ENCODE measurements around the gene CPA1.

CPA1 gene

GRCh38 chr7:130387628-130388403 is 7.5 kb downstream of the CPA1 start:
- Histone ChIP-seq H3K9ac (ENCODE audit: low read length) (no peak overlapping the region), H3K4me1 (ENCODE audit: insufficient read depth, low read length, severe bottlenecking) (no peaks in the 10 kb centered on the region), H3K27ac (ENCODE audit: low read depth, low read length, poor library complexity, severe bottlenecking) (no peak overlapping the region), H3K4me3 (ENCODE audit: low read depth, low read length, poor library complexity, severe bottlenecking) (no peak overlapping the region), H3K79me2 (ENCODE audit: insufficient read depth, low read length) (no peaks in the 10 kb centered on the region), H3K9me2 (ENCODE audit: low read depth, low read length) (no peaks in the 10 kb centered on the region), H3K27me3 (ENCODE audit: insufficient read depth, low read length) (no peaks in the 10 kb centered on the region), H3F3A (ENCODE audit: insufficient read depth, low read length) (no peaks in the 10 kb centered on the region), H3K4me2 (ENCODE audit: low read length) (no peak overlapping the region), H3K36me3 (ENCODE audit: insufficient read depth, low read length) (no peaks in the 10 kb centered on the region), H2AFZ (ENCODE audit: low read length) (no peak overlapping the region), H4K20me1 (ENCODE audit: insufficient read depth, low read length) (no peaks in the 10 kb centered on the region), H3K9me3 (ENCODE audit: low read length) (no peaks in the 10 kb centered on the region)
- TF ChIP-seq EZH2 (IDR thresholded peaks at IDR 0.05; ENCODE audit: borderline replicate concordance, low read length), result no peak
- no peak for TF ChIP-seq CTCF (IDR thresholded peaks at IDR 0.05; ENCODE audit: low read length)

DNA sequence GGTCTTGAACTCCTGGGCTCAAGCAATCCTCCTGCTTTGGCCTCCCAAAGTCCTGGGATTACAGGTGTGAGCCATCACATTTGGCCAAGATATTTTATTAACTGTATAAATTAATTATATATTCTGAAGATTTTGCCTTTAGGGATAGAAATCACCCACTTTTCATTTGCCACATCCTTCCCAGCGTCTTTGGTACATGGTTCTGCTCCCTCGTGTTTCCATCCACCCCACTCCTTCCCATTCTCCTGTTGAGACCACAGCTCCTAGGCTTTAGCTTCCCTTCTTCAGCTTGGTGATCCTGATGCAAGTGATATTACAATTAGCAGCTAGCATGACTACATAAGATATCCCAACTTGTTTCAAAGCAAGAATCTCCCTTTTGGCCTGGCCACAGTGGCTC is 8.4 kb downstream of the CPA1 start:
- TF ChIP-seq EZH2 (IDR thresholded peaks at IDR 0.05; ENCODE audit: borderline replicate concordance, low read length) (no peak), CTCF (IDR thresholded peaks at IDR 0.05; ENCODE audit: low read length) (no peak)
- Histone ChIP-seq H3K27me3 (ENCODE audit: insufficient read depth, low read length) (no peaks in the 10 kb centered on the region), H3K4me1 (ENCODE audit: insufficient read depth, low read length, severe bottlenecking) (peaks cover 1% of the 10 kb centered on the region), H3K36me3 (ENCODE audit: insufficient read depth, low read length) (no peaks in the 10 kb centered on the region), H3K4me2 (ENCODE audit: low read length) (no peak overlapping the region), H3F3A (ENCODE audit: insufficient read depth, low read length) (no peaks in the 10 kb centered on the region), H3K9me2 (ENCODE audit: low read depth, low read length) (no peaks in the 10 kb centered on the region), H2AFZ (ENCODE audit: low read length) (no peak overlapping the region), H3K4me3 (ENCODE audit: low read depth, low read length, poor library complexity, severe bottlenecking) (no peak overlapping the region), H3K27ac (ENCODE audit: low read depth, low read length, poor library complexity, severe bottlenecking) (no peak overlapping the region), H3K79me2 (ENCODE audit: insufficient read depth, low read length) (no peaks in the 10 kb centered on the region), H3K9me3 (ENCODE audit: low read length) (no peaks in the 10 kb centered on the region), H3K9ac (ENCODE audit: low read length) (no peak overlapping the region), H4K20me1 (ENCODE audit: insufficient read depth, low read length) (no peaks in the 10 kb centered on the region)

DNA sequence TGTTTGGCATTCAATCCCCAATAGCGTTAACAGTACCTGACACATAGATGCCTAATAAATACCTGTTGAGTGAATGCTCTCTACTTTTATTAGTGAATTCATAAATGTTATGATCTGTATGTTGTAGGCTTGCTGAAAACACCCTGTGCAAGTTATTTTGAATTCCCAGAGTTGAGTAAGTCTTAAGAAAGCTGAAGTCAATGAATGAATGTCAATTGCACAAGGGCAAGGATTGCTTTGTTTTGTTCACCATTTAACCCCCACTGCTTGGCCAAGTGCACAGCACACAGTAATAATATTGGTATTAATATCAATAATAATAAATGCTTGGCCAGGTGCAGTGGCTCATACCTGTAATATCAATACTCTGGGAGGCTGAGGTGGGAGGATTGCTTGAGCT is 10.2 kb downstream of the CPA1 start:
- Histone ChIP-seq H4K20me1 (ENCODE audit: insufficient read depth, low read length) (no peaks in the 10 kb centered on the region), H3F3A (ENCODE audit: insufficient read depth, low read length) (no peaks in the 10 kb centered on the region), H3K9me2 (ENCODE audit: low read depth, low read length) (no peaks in the 10 kb centered on the region), H3K9ac (ENCODE audit: low read length) (no peak overlapping the region), H3K27ac (ENCODE audit: low read depth, low read length, poor library complexity, severe bottlenecking) (no peak overlapping the region), H3K4me3 (ENCODE audit: low read depth, low read length, poor library complexity, severe bottlenecking) (no peak overlapping the region), H2AFZ (ENCODE audit: low read length) (no peak overlapping the region), H3K4me2 (ENCODE audit: low read length) (no peak overlapping the region), H3K9me3 (ENCODE audit: low read length) (no peaks in the 10 kb centered on the region), H3K4me1 (ENCODE audit: insufficient read depth, low read length, severe bottlenecking) (peaks cover 16% of the 10 kb centered on the region), H3K36me3 (ENCODE audit: insufficient read depth, low read length) (no peaks in the 10 kb centered on the region), H3K27me3 (ENCODE audit: insufficient read depth, low read length) (no peaks in the 10 kb centered on the region), H3K79me2 (ENCODE audit: insufficient read depth, low read length) (no peaks in the 10 kb centered on the region)
- no peak for TF ChIP-seq EZH2 (IDR thresholded peaks at IDR 0.05; ENCODE audit: borderline replicate concordance, low read length)
- no peak for TF ChIP-seq CTCF (IDR thresholded peaks at IDR 0.05; ENCODE audit: low read length)
